ENCODE results near the gene HDAC6. TPM values are rescaled to one million over a fixed set of nuclear protein-coding genes. Genes with fewer than 3 reads are reported as not detected.
"Not testable (repeated sequence)": the region's sequence is repeated elsewhere in the genome, so short reads cannot be mapped to it uniquely, and the experiment has no call there.

The HDAC6 gene
- total RNA-seq, 2 experiments from 2014 or later: 62.0 to 108 TPM

GRCh38 chrX:48818098-48818497, 16.2 kb downstream of the HDAC6 start:
- Histone ChIP-seq H3K4me3 (ENCODE audit: low read depth, low read length, poor library complexity, severe bottlenecking) (no peak overlapping the region), H3K4me1 (ENCODE audit: insufficient read depth, low read length, poor library complexity, severe bottlenecking) (no peaks in the 10 kb centered on the region), H3K4me2 (ENCODE audit: low read length) (no peak overlapping the region), H3K79me2 (ENCODE audit: insufficient read depth, low read depth, low read length) (no peaks in the 10 kb centered on the region), H3K9me2 (ENCODE audit: insufficient read depth, low read length) (no peaks in the 10 kb centered on the region), H3K9me3 (ENCODE audit: low read length) (no peaks in the 10 kb centered on the region), H2AFZ (ENCODE audit: low read length) (no peak overlapping the region), H3K27ac (ENCODE audit: low read depth, low read length, poor library complexity, severe bottlenecking) (no peak overlapping the region), H3K36me3 (ENCODE audit: insufficient read depth, low read length) (no peaks in the 10 kb centered on the region; the same call in 1 of the 2 replicates), H4K20me1 (ENCODE audit: insufficient read depth, low read length) (no peaks in the 10 kb centered on the region)
- BruUV-seq (replicated peaks): no TSS peak
- no peak for TF ChIP-seq CTCF (conservative IDR thresholded peaks at IDR 0.05; ENCODE audit: low read length)
- TF ChIP-seq EZH2phosphoT487 (IDR thresholded peaks at IDR 0.05; ENCODE audit: borderline replicate concordance, low read depth, low read length): no peak
- no peak for DNase-seq (ENCODE audit: low spot score)
- ChIA-PET CTCF (ENCODE audit: unreplicated experiment) (no interaction called here), POLR2A (no interaction called here)
- intact Hi-C loops (cut with micrococcal nuclease; ENCODE audit: unreplicated experiment): no loop called here

GRCh38 chrX:48818866-48819265, 17.0 kb downstream of the HDAC6 start:
- TF ChIP-seq EZH2phosphoT487 (IDR thresholded peaks at IDR 0.05; ENCODE audit: borderline replicate concordance, low read depth, low read length) (no peak), CTCF (conservative IDR thresholded peaks at IDR 0.05; ENCODE audit: low read length) (no peak)
- Histone ChIP-seq H3K36me3 (ENCODE audit: insufficient read depth, low read length) (peaks cover 2% of the 10 kb centered on the region; the same call in 1 of the 2 replicates), H2AFZ (ENCODE audit: low read length) (no peak overlapping the region), H3K4me2 (ENCODE audit: low read length) (no peak overlapping the region), H3K9me3 (ENCODE audit: low read length) (no peaks in the 10 kb centered on the region), H4K20me1 (ENCODE audit: insufficient read depth, low read length) (no peaks in the 10 kb centered on the region), H3K9me2 (ENCODE audit: insufficient read depth, low read length) (no peaks in the 10 kb centered on the region), H3K27ac (ENCODE audit: low read depth, low read length, poor library complexity, severe bottlenecking) (no peak overlapping the region), H3K4me3 (ENCODE audit: low read depth, low read length, poor library complexity, severe bottlenecking) (no peak overlapping the region), H3K4me1 (ENCODE audit: insufficient read depth, low read length, poor library complexity, severe bottlenecking) (no peaks in the 10 kb centered on the region), H3K79me2 (ENCODE audit: insufficient read depth, low read depth, low read length) (no peaks in the 10 kb centered on the region)
- intact Hi-C loops (cut with micrococcal nuclease; ENCODE audit: unreplicated experiment): no loop called here
- ChIA-PET POLR2A (no interaction called here), CTCF (ENCODE audit: unreplicated experiment) (no interaction called here)
- no TSS peak for BruUV-seq (replicated peaks)
- DNase-seq (ENCODE audit: low spot score): no peak

DNA sequence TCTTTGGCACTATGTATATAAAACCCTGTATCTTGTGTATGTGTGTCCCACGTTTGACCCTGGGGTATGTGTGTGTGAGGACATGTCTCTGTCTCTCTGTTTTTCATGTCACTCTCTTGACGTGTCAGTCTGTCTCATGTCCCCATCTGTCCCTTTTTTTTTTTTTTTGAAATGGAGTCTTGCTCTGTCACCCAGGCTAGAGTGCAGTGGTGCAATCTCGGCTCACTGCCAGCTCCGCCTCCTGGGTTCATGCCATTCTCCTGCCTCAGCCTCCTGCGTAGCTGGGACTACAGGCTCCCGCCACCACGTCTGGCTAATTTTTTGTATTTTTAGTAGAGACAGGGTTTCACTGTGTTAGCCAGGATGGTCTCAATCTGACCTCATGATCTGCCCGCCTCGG, 17.5 kb downstream of the HDAC6 start:
- H3K4me3 ChIP-seq (ENCODE audit: low read depth, low read length, poor library complexity, severe bottlenecking); H3K4me1 ChIP-seq (ENCODE audit: insufficient read depth, low read length, poor library complexity, severe bottlenecking); H3K9me2 ChIP-seq (ENCODE audit: insufficient read depth, low read length); BruUV-seq (replicated peaks); DNase-seq (ENCODE audit: low spot score); H3K36me3 ChIP-seq (ENCODE audit: insufficient read depth, low read length); H3K79me2 ChIP-seq (ENCODE audit: insufficient read depth, low read depth, low read length); H3K4me2 ChIP-seq (ENCODE audit: low read length); H4K20me1 ChIP-seq (ENCODE audit: insufficient read depth, low read length); H3K27ac ChIP-seq (ENCODE audit: low read depth, low read length, poor library complexity, severe bottlenecking); POLR2A ChIA-PET; CTCF ChIA-PET (ENCODE audit: unreplicated experiment); intact Hi-C loops (cut with micrococcal nuclease; ENCODE audit: unreplicated experiment); H3K9me3 ChIP-seq (ENCODE audit: low read length); H2AFZ ChIP-seq (ENCODE audit: low read length): not testable (repeated sequence)

Measured in OCI-LY7 (cell line).